Parathyroid adenoma (tissue), 2 donors: ENCODE results near the gene PFDN6.

ENCODE experiments used
- H2AFZ ChIP-seq: fragments of 300-600 bp; sonication (generic); one replicate; pipeline ENCODE4 v1.7.0; 2017; ENCODE audit warnings: antibody characterized with exemption, mild to moderate bottlenecking
- H3K27ac ChIP-seq: fragments of 300-600 bp; sonication (generic); one replicate; pipeline ENCODE4 v1.7.0; 2017
- H3K27me3 ChIP-seq: fragments of 300-600 bp; sonication (generic); one replicate; pipeline ENCODE4 v1.7.0; 2017; ENCODE audit warnings: low read length; ENCODE audit not compliant: control insufficient read depth, insufficient read depth
- H3K36me3 ChIP-seq: fragments of 300-600 bp; sonication (generic); one replicate; pipeline ENCODE4 v1.7.0; 2017; ENCODE audit warnings: low read length; ENCODE audit not compliant: control insufficient read depth, insufficient read depth
- H3K4me1 ChIP-seq: fragments of 300-600 bp; sonication (generic); one replicate; pipeline ENCODE4 v1.7.0; 2017; ENCODE audit warnings: control low read depth
- H3K4me2 ChIP-seq: fragments of 300-600 bp; sonication (generic); one replicate; pipeline ENCODE4 v1.7.0; 2017; ENCODE audit warnings: low read length
- H3K4me3 ChIP-seq: fragments of 300-600 bp; sonication (generic); one replicate; pipeline ENCODE4 v1.7.0; 2017; ENCODE audit warnings: low read depth, low read length
- H3K79me2 ChIP-seq: fragments of 300-600 bp; sonication (generic); one replicate; pipeline ENCODE4 v1.7.0; 2017; ENCODE audit warnings: control low read depth
- H3K9ac ChIP-seq: fragments of 300-600 bp; sonication (generic); one replicate; pipeline ENCODE4 v1.7.0; 2017; ENCODE audit warnings: mild to moderate bottlenecking
- H3K9me3 ChIP-seq: fragments of 300-600 bp; sonication (generic); one replicate; pipeline ENCODE4 v1.7.0; 2017; ENCODE audit warnings: low read length; ENCODE audit not compliant: control insufficient read depth
- TF ChIP-seq, protein P1 (sequence below): fragments of 300-600 bp; sonication (generic); IDR thresholded peaks from one replicate; pipeline ENCODE4 v1.7.0; 2017; ENCODE audit warnings: antibody characterized with exemption, mild to moderate bottlenecking
- donor health status: primary hyperparathyroidism.

The PFDN6 gene

DNA sequence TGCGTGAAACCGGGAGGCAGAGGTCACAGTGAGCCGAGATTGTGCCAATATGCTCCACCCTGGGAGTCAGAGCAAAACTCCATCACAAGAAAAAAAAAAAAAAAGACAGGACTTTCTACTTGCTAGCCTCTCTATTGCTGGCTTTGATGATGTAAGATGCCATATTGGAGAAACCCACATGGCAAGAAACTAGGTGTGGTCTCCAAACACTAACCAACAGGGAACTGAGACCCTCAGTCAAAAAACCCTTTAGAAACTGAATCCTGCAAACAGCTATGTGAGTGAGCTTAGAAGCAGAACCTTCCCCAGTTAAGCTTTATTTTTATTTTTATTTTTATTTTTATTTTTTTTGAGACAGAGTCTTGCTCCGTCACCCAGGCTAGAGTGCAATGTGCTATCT lies 46.5 kb downstream of the PFDN6 start:
- no peak overlapping the region for H3K4me2 ChIP-seq
- H3K4me1 ChIP-seq: no peaks in the 10 kb centered on the region
- H3K9ac ChIP-seq: no peak overlapping the region
- H3K27ac ChIP-seq: no peak overlapping the region
- no peaks in the 10 kb centered on the region for H3K27me3 ChIP-seq
- no peak overlapping the region for H3K4me3 ChIP-seq
- no peak overlapping the region for H2AFZ ChIP-seq
- no peaks in the 10 kb centered on the region for H3K79me2 ChIP-seq
- H3K36me3 ChIP-seq: no peaks in the 10 kb centered on the region
- TF ChIP-seq, protein P1, sequence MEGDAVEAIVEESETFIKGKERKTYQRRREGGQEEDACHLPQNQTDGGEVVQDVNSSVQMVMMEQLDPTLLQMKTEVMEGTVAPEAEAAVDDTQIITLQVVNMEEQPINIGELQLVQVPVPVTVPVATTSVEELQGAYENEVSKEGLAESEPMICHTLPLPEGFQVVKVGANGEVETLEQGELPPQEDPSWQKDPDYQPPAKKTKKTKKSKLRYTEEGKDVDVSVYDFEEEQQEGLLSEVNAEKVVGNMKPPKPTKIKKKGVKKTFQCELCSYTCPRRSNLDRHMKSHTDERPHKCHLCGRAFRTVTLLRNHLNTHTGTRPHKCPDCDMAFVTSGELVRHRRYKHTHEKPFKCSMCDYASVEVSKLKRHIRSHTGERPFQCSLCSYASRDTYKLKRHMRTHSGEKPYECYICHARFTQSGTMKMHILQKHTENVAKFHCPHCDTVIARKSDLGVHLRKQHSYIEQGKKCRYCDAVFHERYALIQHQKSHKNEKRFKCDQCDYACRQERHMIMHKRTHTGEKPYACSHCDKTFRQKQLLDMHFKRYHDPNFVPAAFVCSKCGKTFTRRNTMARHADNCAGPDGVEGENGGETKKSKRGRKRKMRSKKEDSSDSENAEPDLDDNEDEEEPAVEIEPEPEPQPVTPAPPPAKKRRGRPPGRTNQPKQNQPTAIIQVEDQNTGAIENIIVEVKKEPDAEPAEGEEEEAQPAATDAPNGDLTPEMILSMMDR: no peak
- no peaks in the 10 kb centered on the region for H3K9me3 ChIP-seq

DNA sequence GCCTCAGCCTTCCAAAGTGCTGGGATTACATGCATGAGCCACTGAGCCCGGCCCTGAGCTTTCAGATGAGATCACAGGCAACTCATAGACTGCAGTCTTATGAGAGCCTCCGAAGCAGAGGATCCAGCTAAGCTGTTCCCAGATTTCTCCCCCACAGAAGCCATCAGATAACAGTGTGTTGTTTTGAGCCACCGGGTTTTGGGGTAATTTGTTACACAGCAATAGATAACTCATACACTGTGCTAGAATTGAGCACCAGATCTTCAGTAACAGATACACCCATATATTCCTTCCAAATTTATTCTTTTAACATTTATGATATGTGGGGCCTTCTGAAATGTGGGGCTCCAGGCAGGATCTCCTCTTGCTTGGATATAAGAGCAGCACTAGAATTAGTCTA lies 47.1 kb downstream of the PFDN6 start:
- no peaks in the 10 kb centered on the region for H3K4me1 ChIP-seq
- no peaks in the 10 kb centered on the region for H3K36me3 ChIP-seq
- H3K79me2 ChIP-seq: no peaks in the 10 kb centered on the region
- H3K27ac ChIP-seq: no peak overlapping the region
- TF ChIP-seq, protein P1: no peak
- no peak overlapping the region for H2AFZ ChIP-seq
- no peaks in the 10 kb centered on the region for H3K9me3 ChIP-seq
- H3K4me3 ChIP-seq: no peak overlapping the region
- no peaks in the 10 kb centered on the region for H3K27me3 ChIP-seq
- H3K9ac ChIP-seq: no peak overlapping the region
- no peak overlapping the region for H3K4me2 ChIP-seq

DNA sequence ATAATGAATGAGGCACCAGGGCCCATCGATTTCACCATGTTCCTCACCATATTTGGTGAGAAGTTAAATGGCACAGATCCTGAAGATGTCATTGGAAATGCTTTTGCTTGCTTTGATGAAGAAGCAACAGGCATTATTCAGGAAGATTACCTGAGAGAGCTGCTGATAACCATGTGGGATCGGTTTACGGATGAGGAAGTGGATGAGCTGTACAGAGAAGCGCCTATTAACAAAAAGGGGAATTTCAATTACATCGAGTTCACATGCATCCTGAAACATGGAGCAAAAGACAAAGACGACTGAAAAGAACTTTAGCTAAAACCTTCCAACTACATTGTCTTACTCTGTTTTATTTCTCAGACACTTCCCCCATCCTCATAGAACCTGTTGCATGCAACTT lies 49.8 kb downstream of the PFDN6 start:
- Histone ChIP-seq H3K9me3 (no peaks in the 10 kb centered on the region), H3K9ac (no peak overlapping the region), H3K4me3 (no peak overlapping the region), H3K4me1 (no peaks in the 10 kb centered on the region), H3K36me3 (no peaks in the 10 kb centered on the region), H3K4me2 (no peak overlapping the region), H3K27ac (no peak overlapping the region), H3K27me3 (no peaks in the 10 kb centered on the region), H2AFZ (no peak overlapping the region), H3K79me2 (no peaks in the 10 kb centered on the region)
- TF ChIP-seq, protein P1: no peak
